Fibroblast of skin of right biceps (primary cell): ENCODE data around the gene SHMT1.
A peak's percentile ranks its signal among the peaks of the same experiment; 100 is the strongest.
"Not testable (repeated sequence)": the region's sequence is repeated elsewhere in the genome, so short reads cannot be mapped to it uniquely, and the experiment has no call there.

Experiments used
- DNase-seq: peaks from one replicate; pipeline ENCODE4 v3.0.0-alpha.2; 2013

The SHMT1 gene

DNA sequence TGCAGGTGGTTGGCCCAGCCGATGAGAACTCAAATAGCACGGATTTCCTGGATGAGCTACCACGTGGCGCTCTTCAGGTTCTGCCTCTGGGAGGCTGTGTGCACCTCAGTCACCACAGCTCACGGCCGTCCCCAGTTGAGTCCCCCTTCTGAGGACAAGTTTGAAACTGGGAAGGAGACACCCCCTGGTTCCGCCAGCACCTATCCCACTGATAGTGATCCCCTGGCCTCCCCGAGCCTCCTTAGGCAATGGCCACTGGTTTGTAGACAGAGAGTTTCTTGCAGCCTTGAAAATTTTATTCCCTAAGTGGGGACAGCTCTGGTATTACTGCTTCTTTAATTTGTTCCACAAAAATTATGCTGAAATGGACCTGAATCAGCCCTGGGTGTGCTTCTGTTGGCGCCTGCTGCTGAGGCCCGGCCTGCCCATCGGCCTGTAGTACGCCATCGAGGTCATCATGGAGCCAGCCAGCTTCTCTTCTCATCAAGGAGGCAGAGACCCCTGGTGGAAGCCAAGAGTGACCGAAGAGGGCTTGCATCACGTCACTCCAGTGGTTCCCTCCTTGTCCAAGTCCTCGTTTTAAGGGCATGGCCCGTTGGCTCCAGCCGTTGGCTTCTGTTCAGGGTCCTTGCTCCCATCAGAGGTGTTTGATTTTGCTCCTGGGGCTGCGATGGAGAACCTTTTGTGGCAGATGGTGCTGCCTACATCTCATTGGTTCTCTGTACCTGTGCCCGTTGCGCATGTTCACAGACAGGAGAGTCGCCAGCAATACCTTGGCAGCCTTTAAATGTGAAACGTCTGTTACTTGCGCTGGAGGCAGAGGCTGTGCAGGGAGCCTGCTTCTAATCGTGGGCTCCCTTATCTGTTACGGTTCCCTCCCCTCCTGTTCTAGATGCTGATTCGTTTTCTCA, 39.0 kb downstream of the SHMT1 start:
- no peak for DNase-seq

DNA sequence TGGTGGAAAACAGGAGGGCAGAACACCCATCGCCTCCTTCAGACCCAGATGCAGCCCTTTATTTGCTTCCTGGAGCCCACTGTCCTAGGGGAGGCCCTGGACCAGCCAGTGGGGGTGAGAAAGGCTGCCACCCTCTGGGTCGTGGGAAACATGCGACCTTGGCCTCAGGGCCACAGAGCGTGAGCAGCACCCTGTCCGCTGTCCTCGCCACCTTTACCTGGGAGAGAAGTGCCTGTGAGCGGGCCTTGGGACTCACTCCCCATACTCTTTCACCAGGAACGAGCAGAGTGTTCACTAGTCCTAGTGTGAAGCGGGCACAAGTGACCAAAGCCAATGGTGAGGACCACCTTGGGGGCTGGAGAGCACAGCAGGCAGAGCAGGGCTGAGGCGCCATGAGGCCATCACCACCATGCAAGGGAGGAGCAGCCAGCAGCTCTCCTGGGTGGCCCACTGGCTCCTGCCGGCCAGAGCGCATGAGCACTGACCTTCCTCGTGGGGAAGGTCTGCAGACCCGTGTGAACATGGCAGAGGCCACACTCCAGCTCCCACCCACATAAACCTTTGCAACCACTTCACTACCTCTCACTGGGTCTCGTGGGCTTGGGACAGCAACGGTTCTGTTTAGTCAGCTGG, 39.7 kb downstream of the SHMT1 start:
- no peak for DNase-seq

DNA sequence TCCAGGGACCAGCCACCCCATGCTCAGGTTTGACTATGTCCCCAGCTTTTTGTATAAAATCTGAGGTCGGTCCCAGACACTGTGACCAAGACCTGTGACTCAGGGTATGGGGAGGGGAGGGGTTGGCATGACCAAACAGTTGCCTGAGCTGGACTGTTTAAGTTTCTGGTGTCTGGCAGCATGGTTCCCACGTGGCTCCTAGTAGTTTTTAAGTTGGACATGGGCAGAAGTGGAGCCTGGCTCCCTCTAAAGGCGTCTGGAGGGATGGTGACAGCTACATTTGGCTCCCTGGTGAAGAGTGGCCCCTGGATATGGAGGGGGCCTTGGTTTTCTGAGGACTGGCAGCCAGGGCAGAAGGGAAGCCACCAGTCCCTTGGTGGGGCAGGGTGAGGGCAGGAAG, 40.3 kb downstream of the SHMT1 start:
- no peak for DNase-seq

- no peak for DNase-seq
Measured at GRCh38 chr17:18322522-18322921, 40.8 kb downstream of the SHMT1 start.

- no peak for DNase-seq
Measured at GRCh38 chr17:18321309-18321708, 42.0 kb downstream of the SHMT1 start.

DNA sequence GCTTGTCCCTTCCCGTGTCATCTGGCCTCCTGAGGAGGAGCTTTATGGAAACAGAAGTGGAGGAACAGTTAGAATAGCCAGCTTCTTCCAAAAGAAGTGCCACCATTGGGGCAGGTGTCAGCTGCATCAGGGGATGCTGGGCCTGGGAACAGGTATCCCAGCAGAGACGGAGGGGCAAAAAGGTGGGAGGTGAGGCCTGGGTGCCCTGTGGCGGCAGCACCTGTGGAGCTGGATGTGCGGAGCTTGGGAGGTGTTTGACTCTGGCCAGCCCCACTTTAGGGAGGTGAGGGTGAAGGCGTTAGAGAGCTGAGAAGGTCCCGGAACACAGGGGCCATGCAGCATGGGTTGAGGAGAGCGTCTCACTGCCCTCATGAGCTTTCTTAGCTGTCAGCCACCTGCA, 43.0 kb downstream of the SHMT1 start:
- DNase-seq: no peak

- peak; percentile 51 for DNase-seq
Measured at GRCh38 chr17:18319604-18320256, 43.6 kb downstream of the SHMT1 start.

DNA sequence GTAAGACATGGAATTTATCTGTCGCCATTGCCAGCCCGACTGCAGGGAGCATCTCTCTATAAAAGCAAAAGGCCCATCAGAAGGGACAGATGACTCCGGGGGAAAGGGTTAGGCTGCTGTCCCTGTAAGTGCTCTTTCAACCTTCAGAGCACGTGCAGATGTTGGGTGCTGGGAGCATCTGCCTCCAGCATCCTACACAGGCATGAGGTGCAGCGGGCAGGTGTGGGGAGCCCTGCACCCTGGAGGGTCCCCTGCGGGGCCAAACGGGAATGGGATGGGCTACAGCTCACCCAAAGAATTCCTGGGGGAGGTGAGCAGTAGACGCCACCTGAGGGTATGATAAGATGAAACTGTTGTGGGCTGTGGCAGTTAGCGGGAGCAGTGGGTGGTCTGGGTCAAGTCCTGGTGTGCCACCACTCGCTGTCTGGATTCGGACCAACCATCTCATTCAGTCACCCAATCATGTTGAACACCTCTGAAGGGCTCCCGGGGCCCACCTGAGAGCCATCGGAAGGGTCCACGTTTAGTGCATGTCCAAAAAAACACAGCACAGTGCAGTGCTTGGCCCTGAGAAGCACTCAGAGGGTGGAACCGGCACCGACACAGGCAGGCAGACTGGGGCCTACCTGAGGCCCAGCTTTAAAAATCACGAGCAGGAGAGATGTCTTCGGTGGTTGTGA, 44.4 kb downstream of the SHMT1 start:
- no peak for DNase-seq

DNA sequence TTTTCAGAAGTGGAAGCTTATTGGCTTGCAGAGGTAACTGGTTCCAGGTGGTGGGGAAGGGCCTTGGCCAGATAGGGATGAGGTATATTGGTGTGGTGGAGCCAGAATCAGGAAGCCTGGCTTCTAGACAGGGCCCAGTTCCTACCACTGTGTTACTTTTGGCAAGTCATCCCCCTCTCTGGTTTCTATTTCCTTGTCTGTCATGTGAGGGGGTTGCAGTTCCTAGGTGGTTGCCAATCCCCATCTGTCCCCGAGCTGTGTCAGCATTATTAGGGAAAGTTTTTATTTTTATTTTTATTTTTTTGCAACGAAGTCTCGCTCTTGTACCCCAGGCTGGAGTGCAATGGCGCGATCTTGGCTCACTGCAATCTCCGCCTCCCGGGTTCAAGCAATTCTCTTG, 45.2 kb downstream of the SHMT1 start:
- DNase-seq: no peak

- no peak for DNase-seq
Measured at GRCh38 chr17:18315961-18316360, 47.4 kb downstream of the SHMT1 start.

DNA sequence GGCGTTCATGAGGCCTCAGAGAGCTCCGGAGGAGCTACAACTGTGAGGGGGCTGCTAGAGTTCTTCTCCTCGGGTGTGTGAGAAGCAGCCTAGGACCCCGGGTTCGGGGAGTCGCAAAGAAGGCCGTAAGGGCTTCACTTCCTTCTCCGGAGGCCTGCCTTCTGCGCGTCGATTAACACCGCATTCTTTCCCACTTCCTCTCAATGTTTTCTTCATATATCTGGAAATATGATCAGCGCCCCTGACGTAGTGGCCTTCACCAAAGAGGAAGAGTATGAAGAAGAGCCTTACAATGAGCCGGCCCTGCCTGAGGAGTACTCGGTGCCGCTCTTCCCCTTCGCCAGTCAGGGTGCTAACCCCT, 47.8 kb downstream of the SHMT1 start:
- no peak for DNase-seq

- DNase-seq: peak; percentile 99
Measured at GRCh38 chr17:18314731-18315561, 48.4 kb downstream of the SHMT1 start, which contains the start of the genes SMCR8 and TOP3A. Gene SMCR8, plus strand, starts transcription at chr17:18315293. Its CDS starts 497 bp downstream, at chr17:18315790. Gene TOP3A, minus strand, starts transcription at chr17:18314994. Its CDS starts 216 bp downstream, at chr17:18314778.

DNA sequence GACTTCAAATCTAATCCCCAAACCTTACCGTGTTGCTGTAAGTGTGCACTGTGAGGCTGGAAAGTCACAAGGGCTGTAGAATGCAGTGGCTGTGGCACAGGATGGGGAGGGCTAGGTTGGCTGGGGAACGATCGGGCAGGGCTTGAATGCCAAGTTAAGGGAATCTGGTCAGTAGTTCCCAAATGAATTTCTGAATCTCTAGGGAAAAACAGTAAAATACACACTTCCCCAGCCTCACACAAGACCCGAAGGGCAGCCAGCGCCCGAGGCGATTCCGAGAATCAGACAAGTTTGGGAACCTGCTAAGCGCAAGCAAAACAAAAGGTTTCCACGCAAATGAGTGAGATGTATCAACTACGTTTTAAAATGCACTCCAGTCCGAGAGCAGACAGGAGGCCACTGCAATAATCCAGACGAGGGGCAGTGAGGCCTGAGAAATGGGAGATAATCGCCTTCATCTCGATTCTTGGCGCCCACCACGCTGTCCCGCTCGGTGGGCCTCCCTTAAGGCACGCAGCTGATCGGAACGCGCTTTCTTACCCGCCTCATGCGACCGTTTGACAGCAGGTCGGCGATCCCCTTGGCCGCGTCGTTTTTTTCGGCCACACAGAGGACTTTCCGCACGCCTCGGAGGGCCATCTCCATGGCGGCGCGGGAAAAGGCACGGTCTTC, 49.2 kb downstream of the SHMT1 start:
- no peak for DNase-seq

DNA sequence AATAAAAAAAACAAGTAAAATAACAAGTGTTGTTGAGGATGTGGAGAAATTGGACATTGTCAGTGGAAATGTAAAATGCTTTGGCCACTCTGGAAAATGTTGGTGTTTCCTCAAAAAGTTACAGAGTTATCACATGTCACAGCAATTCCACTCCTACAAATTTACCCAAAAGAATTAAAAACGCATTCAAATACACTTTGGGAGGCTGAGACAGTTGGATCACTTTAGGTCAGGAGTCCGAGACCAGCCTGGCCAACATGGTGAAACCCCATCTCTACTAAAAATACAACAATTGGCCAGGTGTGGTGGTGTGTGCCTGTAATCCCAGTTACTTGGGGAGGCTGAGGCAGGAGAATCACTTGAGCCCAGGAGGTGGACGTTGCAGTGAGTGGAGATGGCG, 54.1 kb downstream of the SHMT1 start:
- no peak for DNase-seq

DNA sequence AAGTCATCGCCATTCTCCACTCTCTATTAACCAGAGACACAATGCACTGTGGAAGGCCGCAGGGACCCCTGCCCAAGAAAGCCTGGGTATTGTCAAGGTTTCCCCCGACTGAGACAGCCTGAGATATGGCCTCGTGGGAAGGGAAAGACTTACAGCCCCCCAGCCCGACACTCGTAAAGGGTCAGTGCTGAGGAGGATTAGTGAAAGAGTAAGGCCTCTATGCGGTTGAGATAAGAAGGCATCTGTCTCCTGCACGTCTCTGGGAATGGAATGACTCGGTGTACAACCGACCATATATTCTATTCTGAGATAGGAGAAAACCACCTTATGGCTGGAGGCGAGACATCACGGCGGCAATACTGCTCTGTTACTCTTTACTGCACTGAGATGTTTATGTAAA, 60.1 kb downstream of the SHMT1 start:
- not testable (repeated sequence) for DNase-seq

GRCh38 chr17:18300725-18301480, 62.4 kb downstream of the SHMT1 start:
- DNase-seq: no peak

DNA sequence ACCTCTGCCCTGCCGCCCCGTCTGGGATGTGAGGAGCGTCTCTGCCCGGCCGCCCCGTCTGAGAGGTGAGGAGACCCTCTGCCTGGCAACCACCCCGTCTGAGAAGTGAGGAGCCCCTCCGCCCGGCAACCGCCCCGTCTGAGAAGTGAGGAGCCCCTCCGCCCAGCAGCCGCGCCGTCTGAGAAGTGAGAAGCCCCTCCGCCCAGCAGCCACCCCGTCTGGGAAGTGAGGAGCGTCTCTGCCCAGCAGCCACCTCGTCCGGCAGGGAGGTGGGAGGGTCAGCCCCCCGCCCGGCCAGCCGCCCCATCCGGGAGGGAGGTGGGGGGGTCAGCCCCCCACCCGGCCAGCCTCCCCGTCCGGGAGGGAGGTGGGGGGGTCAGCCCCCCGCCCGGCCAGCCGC, 65.3 kb downstream of the SHMT1 start:
- DNase-seq: not testable (repeated sequence)

DNA sequence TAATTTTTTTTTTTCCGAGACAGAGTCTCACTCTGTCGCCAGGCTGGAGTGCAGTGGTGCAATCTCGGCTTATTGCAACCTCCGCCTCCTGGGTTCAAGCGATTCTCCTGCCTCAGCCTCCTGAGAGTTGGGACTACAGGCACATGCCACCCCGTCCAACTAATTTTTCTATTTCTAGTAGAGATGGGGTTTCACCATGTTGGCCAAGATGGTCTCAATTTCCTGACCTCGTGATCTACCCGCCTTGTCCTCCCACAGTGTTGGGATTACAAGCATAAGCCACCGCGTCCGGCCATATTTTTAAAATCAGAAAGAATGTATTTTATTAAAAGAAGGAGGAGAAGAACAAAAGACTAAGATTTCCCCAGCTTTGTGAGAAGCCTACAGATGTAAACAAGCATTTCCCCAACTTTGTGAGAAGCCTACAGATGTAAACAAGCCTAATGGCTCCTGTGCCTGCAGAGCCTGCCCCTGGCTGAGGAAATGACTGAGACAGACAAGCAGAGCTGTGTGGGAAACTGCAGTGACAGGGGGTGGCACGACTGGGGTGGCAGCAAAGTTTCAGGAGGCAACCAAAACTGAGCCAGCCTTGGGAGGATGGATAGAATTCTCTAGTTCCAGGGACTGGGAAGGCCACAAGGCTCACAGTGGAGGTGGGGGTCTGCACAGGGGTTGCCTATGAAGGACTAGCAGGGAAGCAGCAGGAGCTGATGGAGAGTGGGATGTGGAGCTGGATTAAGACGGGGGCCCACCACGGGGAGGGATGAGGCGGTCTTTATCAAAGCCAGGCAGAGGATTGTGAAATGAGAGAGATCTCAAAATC, 71.4 kb downstream of the SHMT1 start:
- DNase-seq: no peak

- no peak for DNase-seq
Measured at GRCh38 chr17:18285296-18285695, 78.1 kb downstream of the SHMT1 start.

DNA sequence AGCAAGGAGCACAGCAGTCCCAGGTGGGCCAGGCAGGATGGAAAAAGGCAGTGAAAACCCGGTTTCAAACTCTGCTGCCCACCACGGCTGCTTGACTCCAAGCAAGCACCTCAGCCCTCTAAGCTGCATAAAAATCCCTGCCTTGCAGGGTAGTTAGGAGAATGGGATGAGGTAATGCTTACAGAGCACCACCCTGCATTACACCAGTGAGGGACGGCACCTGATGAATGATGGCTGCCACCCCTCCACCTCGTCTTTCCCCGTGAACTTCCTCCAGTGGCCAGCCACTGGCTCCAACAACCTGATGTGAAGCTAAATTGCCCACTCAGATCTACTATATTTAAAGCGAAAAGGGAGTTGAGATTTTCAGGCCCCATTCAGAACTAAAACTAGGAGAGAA, 81.6 kb downstream of the SHMT1 start:
- DNase-seq: no peak
